ENCODE results near the gene EEF1AKMT3.
"Not testable (repeated sequence)": the region's sequence is repeated elsewhere in the genome, so short reads cannot be mapped to it uniquely, and the experiment has no call there.

Gene EEF1AKMT3

GRCh38 chr12:57816001-57816854, 43.8 kb downstream of the EEF1AKMT3 start:
- no peak for DNase-seq

- no peak for DNase-seq
Measured at GRCh38 chr12:57816855-57817151, 44.4 kb downstream of the EEF1AKMT3 start.

- peak in 1 of 51 donors; percentile 40 for DNase-seq
Measured at GRCh38 chr12:57817261-57817989, 45.0 kb downstream of the EEF1AKMT3 start.

GRCh38 chr12:57817990-57818331, 45.5 kb downstream of the EEF1AKMT3 start:
- not testable (repeated sequence) for DNase-seq

- DNase-seq, result not testable (repeated sequence)
Measured at GRCh38 chr12:57820119-57820518, 47.7 kb downstream of the EEF1AKMT3 start.

- not testable (repeated sequence) for DNase-seq
Measured at GRCh38 chr12:57821015-57821414, 48.6 kb downstream of the EEF1AKMT3 start.

- DNase-seq, result peak in 1 of 51 donors; percentile 11
Measured at GRCh38 chr12:57821474-57822214, 49.2 kb downstream of the EEF1AKMT3 start.

- DNase-seq, result no peak
Measured at GRCh38 chr12:57822392-57823130, 50.1 kb downstream of the EEF1AKMT3 start.

- no peak for DNase-seq
Measured at GRCh38 chr12:57823131-57823907, 50.9 kb downstream of the EEF1AKMT3 start.

- no peak for DNase-seq
Measured at GRCh38 chr12:57823908-57824640, 51.7 kb downstream of the EEF1AKMT3 start.

GRCh38 chr12:57825451-57825850, 53.0 kb downstream of the EEF1AKMT3 start:
- DNase-seq, result no peak

GRCh38 chr12:57826400-57826799, 54.0 kb downstream of the EEF1AKMT3 start:
- no peak for DNase-seq

GRCh38 chr12:57826966-57827365, 54.6 kb downstream of the EEF1AKMT3 start:
- DNase-seq, result no peak

- no peak for DNase-seq
Measured at GRCh38 chr12:57829025-57829777, 56.8 kb downstream of the EEF1AKMT3 start.

GRCh38 chr12:57830393-57830792, 58.0 kb downstream of the EEF1AKMT3 start:
- no peak for DNase-seq
